Sigmoid colon (tissue), 4 donors: ENCODE measurements around the gene KISS1R.

Source experiments
- EP300 ChIP-seq, 4 donors: sonication (generic); formaldehyde crosslinking; IDR thresholded peaks; one replicate each; pipeline ENCODE4 v1.6.1; 2017; ENCODE audit warnings: antibody characterized with exemption in 4 of 4
- TF ChIP-seq, protein P1 (sequence below), 4 experiments: fragments of 450-650 bp in 3 of 4; fragments of 200-600 bp in 1 of 4; IDR thresholded peaks; one replicate each; pipeline ENCODE4 v1.5.1; 2016 to 2019; ENCODE audit warnings: antibody characterized with exemption in 4 of 4, mild to moderate bottlenecking in 3 of 4, moderate library complexity in 2 of 4

DNA sequence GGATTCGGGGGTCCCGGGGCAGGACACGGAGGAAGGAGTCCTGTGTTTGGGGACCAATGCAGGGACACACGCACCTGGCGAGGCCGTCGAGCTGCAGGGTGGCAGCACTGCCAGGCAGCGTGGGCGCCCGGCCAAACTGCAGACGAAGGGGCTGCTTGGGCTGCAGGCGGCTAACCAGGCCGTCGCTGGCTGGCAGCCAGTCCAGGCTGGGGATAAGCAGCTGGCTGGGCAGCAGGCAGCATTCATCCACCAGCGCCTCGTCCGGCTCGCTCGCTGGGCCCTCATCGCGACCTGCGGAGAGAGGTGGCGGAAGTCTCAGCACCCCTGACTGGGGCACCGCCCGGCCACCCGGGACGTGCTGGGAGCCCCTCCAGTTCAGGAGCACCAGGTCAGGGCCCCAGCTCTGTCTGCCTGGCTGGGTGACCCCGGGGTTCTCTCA, 46.2 kb upstream of the KISS1R start:
- TF ChIP-seq, protein P1, sequence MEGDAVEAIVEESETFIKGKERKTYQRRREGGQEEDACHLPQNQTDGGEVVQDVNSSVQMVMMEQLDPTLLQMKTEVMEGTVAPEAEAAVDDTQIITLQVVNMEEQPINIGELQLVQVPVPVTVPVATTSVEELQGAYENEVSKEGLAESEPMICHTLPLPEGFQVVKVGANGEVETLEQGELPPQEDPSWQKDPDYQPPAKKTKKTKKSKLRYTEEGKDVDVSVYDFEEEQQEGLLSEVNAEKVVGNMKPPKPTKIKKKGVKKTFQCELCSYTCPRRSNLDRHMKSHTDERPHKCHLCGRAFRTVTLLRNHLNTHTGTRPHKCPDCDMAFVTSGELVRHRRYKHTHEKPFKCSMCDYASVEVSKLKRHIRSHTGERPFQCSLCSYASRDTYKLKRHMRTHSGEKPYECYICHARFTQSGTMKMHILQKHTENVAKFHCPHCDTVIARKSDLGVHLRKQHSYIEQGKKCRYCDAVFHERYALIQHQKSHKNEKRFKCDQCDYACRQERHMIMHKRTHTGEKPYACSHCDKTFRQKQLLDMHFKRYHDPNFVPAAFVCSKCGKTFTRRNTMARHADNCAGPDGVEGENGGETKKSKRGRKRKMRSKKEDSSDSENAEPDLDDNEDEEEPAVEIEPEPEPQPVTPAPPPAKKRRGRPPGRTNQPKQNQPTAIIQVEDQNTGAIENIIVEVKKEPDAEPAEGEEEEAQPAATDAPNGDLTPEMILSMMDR (IDR thresholded peaks at IDR 0.05), result no peak
- TF ChIP-seq EP300 (IDR thresholded peaks at IDR 0.05), result no peak
